Stimulated activated CD8-positive, alpha-beta memory T cell treated with anti-CD3 and anti-CD28 coated beads, Interleukin-4, amount 100 ng/mL, for 1 hour (primary cell): ENCODE data around the gene CDK14.

Experiments used
- DNase-seq, 2 donors: peaks; one replicate each; pipeline ENCODE4 v3.0.0-alpha.2; 2020; ENCODE audit warnings: low read depth in 2 of 2, low spot score in 1 of 2

The CDK14 gene

GRCh38 chr7:90596671-90597562, 796 bp downstream of the CDK14 start:
- no peak for DNase-seq

- DNase-seq, result no peak
Observed at GRCh38 chr7:90597563-90598253, 1.6 kb downstream of the CDK14 start.

- no peak for DNase-seq
Observed at GRCh38 chr7:90599038-90599437, 2.9 kb downstream of the CDK14 start.

GRCh38 chr7:90599892-90600555, 3.9 kb downstream of the CDK14 start:
- DNase-seq, result no peak

GRCh38 chr7:90602303-90602702, 6.2 kb downstream of the CDK14 start:
- no peak for DNase-seq

- no peak for DNase-seq
Observed at GRCh38 chr7:90603346-90603745, 7.2 kb downstream of the CDK14 start.

GRCh38 chr7:90604383-90604782, 8.3 kb downstream of the CDK14 start:
- no peak for DNase-seq

GRCh38 chr7:90605055-90605454, 8.9 kb downstream of the CDK14 start:
- DNase-seq, result no peak

GRCh38 chr7:90607196-90607595, 11.1 kb downstream of the CDK14 start:
- no peak for DNase-seq

GRCh38 chr7:90610105-90610504, 14.0 kb downstream of the CDK14 start:
- DNase-seq, result no peak

GRCh38 chr7:90611115-90611514, 15.0 kb downstream of the CDK14 start:
- DNase-seq, result no peak

- DNase-seq, result no peak
Observed at GRCh38 chr7:90613088-90613498, 17.0 kb downstream of the CDK14 start.

GRCh38 chr7:90617442-90617841, 21.3 kb downstream of the CDK14 start:
- no peak for DNase-seq

- DNase-seq, result no peak
Observed at GRCh38 chr7:90618876-90619275, 22.8 kb downstream of the CDK14 start.

GRCh38 chr7:90621125-90621746, 25.1 kb downstream of the CDK14 start:
- no peak for DNase-seq

GRCh38 chr7:90621747-90622140, 25.6 kb downstream of the CDK14 start:
- no peak for DNase-seq

GRCh38 chr7:90622670-90623069, 26.5 kb downstream of the CDK14 start:
- no peak for DNase-seq

GRCh38 chr7:90624225-90624911, 28.2 kb downstream of the CDK14 start:
- DNase-seq, result no peak

- no peak for DNase-seq
Observed at GRCh38 chr7:90625051-90625450, 28.9 kb downstream of the CDK14 start.

- no peak for DNase-seq
Observed at GRCh38 chr7:90625562-90625961, 29.4 kb downstream of the CDK14 start.

- no peak for DNase-seq
Observed at GRCh38 chr7:90626013-90626412, 29.9 kb downstream of the CDK14 start.
